ENCODE data around the gene MEX3B. TPM values are rescaled to one million over a fixed set of nuclear protein-coding genes. Genes with fewer than 3 reads are reported as not detected.

MEX3B gene
- 0.12 and 0.31 TPM in 2 replicates for total RNA-seq

- H3K4me3 Mint-ChIP-seq: peak within 1 kb of the TSS; percentile 89
- POLR2A ChIA-PET: interaction anchor here (0.6 kb wide), 1 partner anchor 118 kb away, joined by 3 read pairs; no protein-coding TSS in a partner anchor
- DNase-seq: peak; percentile 55
- peaks cover 16% of the 10 kb centered on the region for H3K4me1 Mint-ChIP-seq
- H3K27ac Mint-ChIP-seq: peak within 1 kb of the TSS; percentile 66
- CTCF ChIA-PET: interaction anchor here (0.7 kb wide), 1 partner anchor 17 kb away, joined by 3 read pairs; no protein-coding TSS in a partner anchor
- H3K27me3 Mint-ChIP-seq: peaks cover 22% of the 10 kb centered on the region
- intact Hi-C loops (cut with micrococcal nuclease): loop anchor here (2.0 to 10.0 kb wide), 3 partner anchors 759 to 1057 kb away; partner anchors contain the start of gene MESD
- peak; percentile 54 for ATAC-seq (ENCODE audit: low read depth)
- TF ChIP-seq CTCF (IDR thresholded peaks at IDR 0.05): no peak
- peaks cover 1% of the 10 kb centered on the region for H3K36me3 Mint-ChIP-seq (ENCODE audit: low read depth)
- H3K9me3 Mint-ChIP-seq: no peaks in the 10 kb centered on the region
Observed at GRCh38 chr15:82045892-82046665, at the start of gene MEX3B. Gene MEX3B, minus strand, starts transcription at chr15:82046018. Its CDS starts 313 bp downstream, at chr15:82045705.

- Mint-ChIP-seq H3K27me3 (no peaks in the 10 kb centered on the region), H3K36me3 (ENCODE audit: low read depth) (no peaks in the 10 kb centered on the region), H3K27ac (no peak overlapping the region), H3K4me1 (no peaks in the 10 kb centered on the region), H3K9me3 (no peaks in the 10 kb centered on the region), H3K4me3 (no peak overlapping the region)
- intact Hi-C loops (cut with micrococcal nuclease): no loop called here
- DNase-seq (no peak), ATAC-seq (ENCODE audit: low read depth) (no peak)
- ChIA-PET POLR2A (no interaction called here), CTCF (no interaction called here)
- no peak for TF ChIP-seq CTCF (IDR thresholded peaks at IDR 0.05)
Observed at GRCh38 chr15:82093774-82094211, 48.0 kb upstream of the MEX3B start.

GRCh38 chr15:82093325-82093724 lies 47.5 kb upstream of the MEX3B start:
- ChIA-PET POLR2A (no interaction called here), CTCF (no interaction called here)
- Mint-ChIP-seq H3K9me3 (no peaks in the 10 kb centered on the region), H3K27ac (no peak overlapping the region), H3K4me3 (no peak overlapping the region), H3K27me3 (no peaks in the 10 kb centered on the region), H3K4me1 (no peaks in the 10 kb centered on the region), H3K36me3 (ENCODE audit: low read depth) (no peaks in the 10 kb centered on the region)
- ATAC-seq (ENCODE audit: low read depth): no peak
- intact Hi-C loops (cut with micrococcal nuclease): no loop called here
- no peak for DNase-seq
- TF ChIP-seq CTCF (IDR thresholded peaks at IDR 0.05): no peak

- DNase-seq: no peak
- no peak for TF ChIP-seq CTCF (IDR thresholded peaks at IDR 0.05)
- Mint-ChIP-seq H3K4me1 (no peaks in the 10 kb centered on the region), H3K27ac (no peak overlapping the region), H3K36me3 (ENCODE audit: low read depth) (no peaks in the 10 kb centered on the region), H3K4me3 (no peak overlapping the region), H3K27me3 (no peaks in the 10 kb centered on the region), H3K9me3 (no peaks in the 10 kb centered on the region)
- no peak for ATAC-seq (ENCODE audit: low read depth)
- ChIA-PET CTCF (no interaction called here), POLR2A (no interaction called here)
- intact Hi-C loops (cut with micrococcal nuclease): no loop called here
Observed at GRCh38 chr15:82091636-82092140, 45.9 kb upstream of the MEX3B start.

- ATAC-seq (ENCODE audit: low read depth) (no peak), DNase-seq (no peak)
- TF ChIP-seq CTCF (IDR thresholded peaks at IDR 0.05): no peak
- POLR2A ChIA-PET: no interaction called here
- Mint-ChIP-seq H3K27me3 (peaks cover 2% of the 10 kb centered on the region), H3K9me3 (no peaks in the 10 kb centered on the region), H3K27ac (no peak overlapping the region), H3K4me3 (no peak overlapping the region), H3K36me3 (ENCODE audit: low read depth) (no peaks in the 10 kb centered on the region), H3K4me1 (no peaks in the 10 kb centered on the region)
- intact Hi-C loops (cut with micrococcal nuclease): no loop called here
- CTCF ChIA-PET: no interaction called here
Observed at GRCh38 chr15:82086243-82086995, 40.6 kb upstream of the MEX3B start.

Data from activated B cell treated with CpG ODN at 0.5 μM for 24 hours (primary cell).